ENCODE results near the gene SETBP1. TPM values are rescaled to one million over a fixed set of nuclear protein-coding genes. Genes with fewer than 3 reads are reported as not detected.

The SETBP1 gene
- total RNA-seq, 1 experiment from 2014 or later = 0.05 TPM

DNA sequence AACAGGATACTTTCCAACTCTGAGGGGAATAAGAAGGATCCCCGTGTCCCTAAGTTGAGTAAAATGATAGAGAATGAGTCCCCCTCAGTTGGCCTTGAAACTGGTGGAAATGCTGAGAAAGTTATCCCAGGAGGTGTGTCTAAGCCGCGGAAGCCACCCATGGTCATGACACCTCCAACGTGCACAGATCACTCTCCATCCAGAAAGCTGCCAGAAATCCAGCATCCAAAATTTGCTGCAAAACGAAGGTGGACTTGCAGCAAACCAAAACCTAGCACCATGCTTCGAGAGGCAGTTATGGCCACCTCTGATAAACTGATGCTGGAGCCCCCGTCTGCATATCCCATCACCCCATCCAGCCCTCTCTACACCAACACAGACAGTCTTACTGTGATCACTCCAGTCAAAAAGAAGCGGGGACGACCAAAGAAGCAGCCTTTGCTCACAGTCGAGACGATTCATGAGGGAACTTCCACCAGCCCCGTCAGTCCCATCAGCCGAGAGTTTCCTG is 270.1 kb downstream of the SETBP1 start:
- RAD21 ChIA-PET (ENCODE audit: low non-redundant PET in 1 of 2, low total read pairs in 2 of 2, uncharacterized antibody in 2 of 2, unreplicated experiment in 2 of 2) = no interaction called here

More for the DNA sequence above, 270.1 kb downstream of the SETBP1 start:
- Histone ChIP-seq H3K9me2 (ENCODE audit: insufficient read depth) (no peaks in the 10 kb centered on the region), H3K9me3 (ENCODE audit: control insufficient read depth in 1 of 2, insufficient read depth in 1 of 2, low read depth in 1 of 2, low read length in 2 of 2) (peaks cover 0 to 24% of the 10 kb centered on the region in 2 experiments; a peak in 2 of 4 replicates), H3K36me3 (ENCODE audit: control insufficient read depth in 1 of 2, insufficient read depth in 2 of 2, low read length in 2 of 2) (no peaks in the 10 kb centered on the region), H3K9ac (ENCODE audit: low read length) (no peak overlapping the region), H3K27me3 (ENCODE audit: insufficient read depth, low read length) (no peaks in the 10 kb centered on the region), H3K4me3 (replicated peaks in 1 of 2; ENCODE audit: low read depth in 1 of 2, low read length in 2 of 2) (no peak overlapping the region), H3K79me2 (ENCODE audit: insufficient read depth, low read length) (no peaks in the 10 kb centered on the region), H4K20me1 (ENCODE audit: insufficient read depth) (no peaks in the 10 kb centered on the region), H3K4me2 (ENCODE audit: low read length) (no peak overlapping the region), H3K27ac (ENCODE audit: low read depth, low read length) (no peak overlapping the region), H2AFZ (ENCODE audit: low read depth, low read length, poor library complexity, severe bottlenecking) (no peak overlapping the region), H3K4me1 (ENCODE audit: control insufficient read depth in 1 of 2, insufficient read depth in 2 of 2, low read length in 2 of 2) (no peaks in the 10 kb centered on the region)
- intact Hi-C loops (cut with micrococcal nuclease) = no loop called here
- ATAC-seq = no peak
- DNase-seq (ENCODE audit: low read depth, low spot score) = no peak
- POLR2A ChIA-PET = no interaction called here
- CTCF ChIA-PET = no interaction called here
- no TSS peak for BruUV-seq (replicated peaks)
- no peak for TF ChIP-seq CBX3 (IDR thresholded peaks at IDR 0.05; ENCODE audit: low read depth)
- TF ChIP-seq, protein P1, sequence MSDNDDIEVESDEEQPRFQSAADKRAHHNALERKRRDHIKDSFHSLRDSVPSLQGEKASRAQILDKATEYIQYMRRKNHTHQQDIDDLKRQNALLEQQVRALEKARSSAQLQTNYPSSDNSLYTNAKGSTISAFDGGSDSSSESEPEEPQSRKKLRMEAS (IDR thresholded peaks at IDR 0.05) = no peak
- TF ChIP-seq SIN3A (IDR thresholded peaks at IDR 0.05; ENCODE audit: low read depth) = no peak
- TF ChIP-seq REST (IDR thresholded peaks at IDR 0.05; ENCODE audit: low read depth) = no peak
- TF ChIP-seq CEBPB (IDR thresholded peaks at IDR 0.05; ENCODE audit: low read depth) = no peak
- TF ChIP-seq TCF7L2 (IDR thresholded peaks at IDR 0.05; ENCODE audit: borderline replicate concordance, extremely low read depth, insufficient read depth, insufficient read length) = no peak
- no peak for TF ChIP-seq ATF3 (IDR thresholded peaks at IDR 0.05)
- TF ChIP-seq EGR1 (IDR thresholded peaks at IDR 0.05; ENCODE audit: low read depth) = no peak
